Right renal pelvis (tissue), 4 donors: Measurements from ENCODE around the gene CYB5D1. TPM values are rescaled to one million over a fixed set of nuclear protein-coding genes. Genes with fewer than 3 reads are reported as not detected.

Experiments used
- DNase-seq, 4 donors: peaks; one replicate each; pipeline ENCODE4 v3.0.0-alpha.2; 2013; ENCODE audit warnings: low read depth in 4 of 4, low spot score in 3 of 4, missing footprints in 1 of 4
- polyA plus RNA-seq, 4 donors: library from polyadenylated mRNA; unstranded; fragments of 120-200 nt; gene quantifications; one replicate each; pipeline ENCODE4 v1.2.1, GENCODE V29; 2013; ENCODE audit not compliant: insufficient read length in 4 of 4

The CYB5D1 gene
- polyA plus RNA-seq, 4 donors = 21.7 to 26.4 (median 24.3) TPM

DNA sequence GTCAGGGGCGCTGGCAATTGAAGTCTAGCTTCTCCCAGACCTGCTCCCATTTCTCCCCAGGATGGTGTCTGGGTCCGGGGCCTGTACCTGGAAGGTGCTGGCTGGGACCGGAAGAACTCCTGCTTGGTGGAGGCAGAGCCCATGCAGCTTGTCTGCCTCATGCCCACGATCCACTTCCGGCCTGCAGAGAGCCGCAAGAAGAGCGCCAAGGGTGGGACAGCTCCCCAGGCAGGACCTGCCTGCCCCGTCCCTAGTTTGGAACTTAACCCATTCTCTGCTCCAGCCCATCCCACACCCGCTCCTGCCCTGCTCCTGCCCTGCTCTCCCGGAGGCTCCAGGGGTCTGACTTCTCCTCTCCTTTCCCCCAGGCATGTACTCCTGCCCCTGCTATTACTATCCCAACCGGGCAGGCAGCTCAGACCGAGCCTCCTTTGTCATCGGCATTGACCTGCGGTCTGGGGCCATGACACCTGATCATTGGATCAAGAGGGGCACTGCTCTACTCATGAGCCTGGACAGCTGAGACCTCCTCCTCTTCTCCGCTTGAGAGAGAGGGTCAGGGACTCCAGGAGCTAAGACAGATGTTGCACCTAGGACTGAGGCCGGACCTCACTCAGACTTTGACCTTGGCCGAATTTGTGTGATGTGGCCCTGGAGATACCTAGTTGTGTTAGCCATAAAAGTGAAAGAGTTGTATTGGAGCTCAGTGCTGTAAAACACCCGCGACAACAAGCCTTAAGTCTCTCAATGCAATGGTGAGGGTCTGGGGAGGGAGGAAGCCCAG lies 24.6 kb upstream of the CYB5D1 start:
- DNase-seq = no peak

DNA sequence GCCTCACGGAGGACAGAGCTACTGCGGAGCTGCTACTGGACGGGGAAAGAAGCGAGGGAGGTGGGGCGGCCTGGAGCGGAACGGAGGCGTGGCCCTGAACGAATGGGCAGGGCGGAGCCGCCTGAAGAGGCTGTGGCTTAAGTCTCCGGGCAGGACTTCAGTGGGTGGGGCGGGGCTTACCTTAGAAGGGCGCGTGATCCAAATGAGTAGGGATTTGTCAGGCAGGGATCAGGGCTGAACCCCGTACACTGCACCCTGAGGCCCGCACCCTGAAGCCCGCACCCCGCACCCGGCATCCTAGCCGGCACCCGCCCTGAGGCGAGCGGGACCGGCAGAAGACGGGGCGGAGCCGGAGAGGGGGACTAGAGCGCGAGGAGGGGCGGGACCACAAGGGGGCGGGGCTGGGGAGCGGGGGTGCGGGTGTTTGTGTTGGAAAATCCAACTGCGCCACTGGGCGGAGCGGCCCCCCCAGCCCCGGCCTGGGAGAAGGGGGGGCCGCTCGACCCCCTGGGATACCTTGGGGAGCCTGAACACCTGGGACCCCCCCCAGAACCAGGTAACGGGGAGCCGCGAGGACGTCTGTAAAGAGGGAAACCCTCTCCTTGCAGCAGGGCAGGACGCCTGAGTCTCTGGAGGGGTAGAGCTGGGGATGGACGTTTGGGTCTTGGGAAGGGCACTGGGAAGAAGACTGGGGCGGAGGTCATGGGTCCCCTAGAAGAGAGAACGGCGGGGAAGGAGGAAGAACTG lies 23.8 kb upstream of the CYB5D1 start, which contains the start of gene KDM6B:
Gene KDM6B (plus strand): TSS at position 423 of the 747 bp plus-strand sequence. CDS start 11,338 bp downstream, outside the sequence.
- DNase-seq = peak in 3 of 4 donors; percentile 86 to 88 (median 87)

DNA sequence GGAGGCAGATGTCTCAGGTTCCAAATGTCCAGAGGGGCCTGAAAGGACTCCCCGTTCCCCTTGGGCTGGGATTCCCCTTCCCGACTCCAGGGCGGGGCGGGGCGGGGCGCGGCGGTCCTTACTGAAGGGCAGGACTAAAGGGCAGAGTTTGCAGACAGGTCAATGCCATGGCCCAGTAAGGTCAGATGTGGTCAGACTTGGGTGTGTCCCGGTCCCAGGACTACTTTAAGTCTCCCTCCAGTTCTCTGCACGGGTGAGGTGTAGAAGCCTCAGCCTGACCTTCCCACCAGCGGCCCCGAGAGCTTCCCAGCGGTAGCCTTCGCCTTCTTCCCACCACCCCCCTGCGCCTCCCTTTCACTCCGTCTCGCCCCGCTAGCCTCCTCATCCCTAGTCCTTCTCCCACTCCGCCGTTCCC lies 23.3 kb upstream of the CYB5D1 start:
- DNase-seq = no peak

DNA sequence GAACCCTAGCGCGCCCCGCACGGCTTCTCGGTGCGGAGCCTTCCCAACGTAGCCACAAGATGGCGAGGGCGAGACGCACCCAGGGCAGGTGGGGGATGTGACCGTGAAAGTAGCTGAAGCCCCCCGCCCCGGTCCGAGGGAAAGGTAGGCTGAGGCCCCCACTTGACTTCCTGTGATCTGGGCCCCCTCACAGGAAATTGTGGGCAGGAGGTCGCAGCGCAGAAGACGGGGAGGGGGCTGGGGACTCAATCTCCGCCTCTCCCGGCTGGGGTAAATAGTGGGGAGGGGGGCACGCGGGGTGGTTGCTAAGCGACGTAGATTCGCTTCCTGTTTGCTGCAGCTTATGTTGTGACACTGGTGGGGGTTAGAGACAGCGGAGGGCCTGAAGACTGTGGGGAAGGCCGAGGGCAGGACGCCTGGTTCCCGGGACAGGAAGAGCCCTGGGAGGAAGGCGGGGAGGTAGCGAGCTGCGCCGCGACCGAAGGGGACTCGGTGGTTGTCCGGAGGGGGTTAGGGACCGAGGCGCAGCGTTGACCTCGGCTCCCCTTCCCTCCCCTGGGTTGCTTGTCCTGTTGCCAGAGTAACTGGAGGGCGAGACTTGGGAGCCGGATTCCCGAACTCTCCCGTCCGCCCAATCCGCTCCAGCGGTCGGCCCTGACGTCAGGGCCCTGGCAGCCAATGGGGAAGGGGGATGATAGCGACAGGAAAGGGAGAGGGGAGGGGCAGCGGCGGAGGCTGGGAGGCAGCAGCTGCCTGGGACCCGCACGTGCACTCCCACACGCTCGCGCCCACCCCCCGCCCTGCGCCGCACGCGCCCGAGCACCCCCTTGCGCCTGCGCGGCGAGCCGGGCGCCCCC lies 22.6 kb upstream of the CYB5D1 start:
- peak; percentile 95 to 98 (median 98) for DNase-seq

DNA sequence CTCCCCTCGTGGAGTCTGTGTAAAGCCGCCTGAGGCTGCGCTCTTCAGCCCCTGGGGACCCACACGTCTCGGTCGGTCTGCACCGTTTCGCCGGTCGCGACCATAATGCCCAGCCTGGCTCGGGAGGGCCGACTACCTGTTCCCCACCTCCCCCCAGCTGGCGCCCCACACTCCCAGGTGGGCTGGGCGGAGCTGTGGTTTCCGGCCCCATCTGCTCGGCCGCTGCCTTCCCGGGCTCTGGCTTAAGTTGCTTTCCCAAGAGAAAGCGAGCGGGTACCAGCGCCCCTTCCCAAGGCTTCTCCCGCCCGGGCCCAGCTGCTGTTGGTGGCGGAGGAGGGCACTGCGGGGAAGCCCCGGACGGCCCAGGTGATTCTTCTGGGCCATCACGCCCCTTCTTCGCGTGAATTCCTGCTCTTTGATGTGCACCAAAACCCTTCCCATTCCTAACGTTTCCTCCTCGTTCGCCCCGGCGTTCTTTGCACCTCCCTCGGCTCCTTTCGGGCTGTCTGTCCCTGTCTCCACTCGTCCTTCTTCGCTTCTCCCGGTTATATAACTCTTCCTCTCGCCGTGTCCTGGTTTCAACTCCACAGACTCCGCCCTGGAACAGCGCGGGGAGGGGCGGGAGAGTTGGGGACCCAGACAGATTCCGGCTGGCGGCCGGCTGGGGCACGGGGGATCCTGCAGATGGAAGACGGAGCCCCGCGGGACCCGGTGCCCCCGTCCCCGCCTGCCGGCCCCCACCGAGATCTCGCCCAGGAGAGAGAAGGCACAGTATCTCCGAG lies 21.8 kb upstream of the CYB5D1 start:
- DNase-seq = peak in 1 of 4 donors; percentile 65

DNA sequence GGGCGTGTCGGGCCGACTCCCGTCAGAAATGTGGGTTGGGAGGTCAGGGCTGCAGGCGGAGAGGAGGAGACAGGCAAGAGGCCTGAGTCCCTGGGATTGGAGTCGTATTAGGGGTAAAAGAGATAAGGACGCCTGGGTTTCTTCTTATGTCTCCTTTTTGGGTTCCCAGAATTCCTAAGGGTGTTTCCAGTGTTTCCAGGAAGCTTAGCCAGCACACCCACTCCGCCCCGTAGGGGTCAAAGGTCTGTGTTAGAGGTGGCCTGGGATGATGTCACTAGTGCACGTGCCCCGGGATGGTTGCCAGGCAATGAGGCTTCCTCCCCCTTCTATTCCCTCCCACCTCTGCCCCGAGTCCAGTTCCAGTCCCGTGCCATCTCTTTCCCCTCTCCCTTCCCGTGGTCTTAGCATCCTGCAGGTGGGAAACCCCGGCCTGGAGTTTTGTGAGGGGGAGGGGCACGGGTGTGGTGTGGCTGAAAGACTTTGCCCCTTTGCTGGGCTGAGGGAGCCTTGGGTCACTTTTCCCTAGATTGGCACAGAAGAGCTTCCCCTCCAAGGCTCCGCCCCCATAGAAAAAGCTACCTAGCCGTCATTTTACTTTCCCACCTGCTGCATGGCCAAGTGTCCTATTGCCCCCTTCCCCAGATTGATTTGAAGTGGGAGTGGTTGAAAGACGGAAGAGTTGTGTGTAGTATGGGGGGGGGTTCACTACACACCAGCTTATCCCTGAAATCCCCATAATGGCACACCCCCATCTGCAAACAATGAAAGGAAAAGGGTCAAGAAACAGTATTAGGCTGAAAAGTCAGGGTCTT lies 21.0 kb upstream of the CYB5D1 start:
- peak; percentile 80 to 91 (median 87) for DNase-seq

DNA sequence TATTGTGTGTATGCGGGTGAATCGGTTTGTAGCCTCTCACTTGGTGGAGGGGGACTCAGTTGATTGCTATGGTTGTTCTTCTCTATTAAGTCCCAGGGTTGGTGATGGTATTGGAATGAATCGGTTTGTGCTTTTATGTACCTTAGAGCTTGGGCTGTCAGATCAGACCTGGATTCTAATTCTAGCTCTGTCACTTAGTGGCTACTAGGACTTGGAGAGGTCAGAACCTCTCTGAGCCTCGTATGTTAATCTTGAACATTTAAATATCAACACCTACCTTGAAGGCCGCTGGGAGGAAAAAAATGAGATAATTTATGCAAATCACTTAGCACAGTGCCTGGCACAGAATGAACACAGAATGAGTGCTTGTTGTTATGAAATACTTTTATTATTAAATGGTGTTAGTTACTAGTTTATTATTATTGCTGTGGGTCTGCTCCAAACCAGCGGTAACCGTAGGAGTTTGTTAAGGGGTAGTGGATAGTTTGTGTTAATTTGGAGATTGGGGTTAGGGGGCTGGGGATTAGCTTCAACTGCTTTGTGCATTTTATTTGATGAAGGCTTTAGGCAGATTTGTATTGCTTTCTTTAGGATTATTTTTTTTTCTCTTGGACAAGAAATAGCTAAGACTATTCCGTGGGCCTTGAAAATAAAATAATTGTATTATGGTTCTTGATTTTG lies 20.3 kb upstream of the CYB5D1 start:
- DNase-seq = no peak

DNA sequence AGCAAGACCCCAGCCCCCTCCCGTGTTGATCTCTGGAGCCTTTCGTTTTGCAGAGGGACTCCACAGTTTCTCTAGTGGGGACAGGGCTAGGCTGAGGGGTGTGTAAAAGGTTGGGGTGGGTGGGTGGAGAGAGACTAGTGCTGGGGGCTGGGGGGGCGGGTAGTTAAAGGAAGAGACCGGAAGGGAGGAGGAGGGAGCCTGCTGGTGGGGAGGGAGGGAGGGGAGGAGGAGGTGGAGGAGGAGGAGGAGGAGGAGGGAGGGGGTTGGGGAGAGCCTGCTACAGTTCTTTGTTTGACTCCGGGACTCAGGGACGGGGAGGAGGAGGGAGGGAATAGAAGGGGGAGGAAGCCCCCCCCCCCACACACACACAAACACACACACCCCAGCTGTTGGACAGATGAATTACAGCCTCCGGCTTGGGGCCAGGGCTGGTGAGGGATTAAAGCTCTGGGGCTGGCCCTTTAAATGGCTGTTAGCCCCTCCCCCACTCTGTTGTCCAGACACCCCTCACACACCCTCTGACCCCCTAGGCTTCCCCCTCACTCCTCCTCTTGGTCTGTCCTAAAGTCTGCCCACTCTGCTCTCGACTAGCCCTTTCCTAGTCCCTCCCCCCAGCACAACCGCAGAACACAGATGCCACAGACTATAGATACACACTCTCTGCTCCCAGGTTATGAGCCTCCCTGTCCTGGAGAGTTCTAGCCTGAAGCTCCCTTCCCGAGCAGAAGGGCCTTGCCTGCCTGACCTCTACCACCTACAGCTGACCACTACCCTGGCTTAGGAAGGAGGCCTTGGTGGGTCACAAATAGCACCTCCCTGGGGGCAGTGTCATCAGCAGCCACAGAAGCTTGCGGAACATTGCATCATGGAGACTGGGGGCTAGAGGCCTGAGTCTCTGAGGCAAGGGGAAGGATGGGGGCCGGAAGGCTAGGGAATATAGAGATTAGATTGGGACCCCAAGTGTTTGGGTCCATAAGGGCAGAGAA lies 19.4 kb upstream of the CYB5D1 start:
- peak in 1 of 4 donors; percentile 63 for DNase-seq

DNA sequence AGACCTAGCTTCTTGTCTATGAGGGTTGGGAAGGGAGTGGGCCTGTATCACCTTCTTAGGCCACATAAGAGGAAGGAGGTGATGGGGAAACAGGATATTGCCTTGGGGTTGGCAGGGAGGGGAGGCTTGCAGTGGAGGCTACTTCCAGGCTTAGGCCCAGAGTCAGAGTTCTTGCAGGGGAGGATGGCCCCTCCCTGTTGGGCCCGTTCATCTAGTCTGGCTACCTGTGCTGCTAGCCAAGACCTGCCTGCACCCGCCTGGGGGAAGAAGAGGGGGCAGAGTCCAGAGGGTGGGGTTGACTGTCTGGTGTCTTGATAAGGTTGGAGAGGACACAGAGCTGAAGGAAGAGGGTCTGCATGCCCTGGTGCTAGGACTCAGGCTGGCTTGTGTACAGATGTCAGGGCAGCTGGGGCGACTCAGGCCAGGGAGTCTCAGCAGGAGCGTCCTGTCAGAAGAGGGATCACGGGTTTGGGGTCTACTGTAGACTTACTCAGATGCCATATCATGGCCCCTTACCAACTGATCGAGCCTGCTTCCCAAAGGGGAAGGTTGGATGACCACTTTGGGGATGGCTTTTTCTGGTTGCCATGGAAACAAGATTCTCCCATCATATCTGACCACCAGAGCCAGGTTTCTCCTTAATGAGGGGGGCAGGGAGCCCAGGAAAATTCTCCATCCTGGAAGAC lies 18.5 kb upstream of the CYB5D1 start:
- no peak for DNase-seq

DNA sequence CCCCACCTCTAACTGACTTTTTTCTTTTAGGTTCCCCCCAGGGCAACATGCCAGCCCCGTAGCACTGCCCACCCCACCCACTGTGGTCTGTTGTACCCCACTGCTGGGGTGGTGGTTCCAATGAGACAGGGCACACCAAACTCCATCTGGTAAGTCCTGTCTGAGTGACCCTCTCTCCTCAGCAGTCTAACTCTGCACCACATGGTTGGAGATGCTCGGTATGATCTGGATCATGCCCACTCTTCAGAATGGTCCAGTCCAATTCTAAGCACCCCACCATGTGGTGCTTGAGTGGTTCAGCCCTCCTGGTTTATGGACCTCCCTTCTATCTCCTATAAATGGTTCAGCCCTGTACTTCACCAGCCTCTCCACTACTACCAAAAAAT lies 17.9 kb upstream of the CYB5D1 start:
- DNase-seq = no peak

DNA sequence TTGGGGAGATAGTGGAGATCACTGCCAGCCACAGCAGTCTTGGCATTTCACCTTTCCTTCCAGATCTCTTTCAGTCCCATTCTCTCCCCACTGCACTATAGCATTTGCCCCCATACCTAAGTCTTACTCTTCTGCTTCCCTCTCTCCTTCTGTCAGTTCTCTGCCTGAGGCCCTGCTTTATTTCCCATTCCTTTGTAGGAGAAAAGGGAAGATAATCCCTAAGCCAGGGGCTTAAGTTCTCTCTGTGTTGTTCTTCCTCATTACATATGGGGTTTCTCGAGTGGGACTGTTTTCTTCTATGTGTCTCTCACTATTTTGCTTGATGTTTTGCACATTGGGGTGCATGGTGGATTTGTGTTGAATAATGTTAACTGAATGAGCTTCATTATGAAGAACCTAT lies 17.4 kb upstream of the CYB5D1 start:
- no peak for DNase-seq

DNA sequence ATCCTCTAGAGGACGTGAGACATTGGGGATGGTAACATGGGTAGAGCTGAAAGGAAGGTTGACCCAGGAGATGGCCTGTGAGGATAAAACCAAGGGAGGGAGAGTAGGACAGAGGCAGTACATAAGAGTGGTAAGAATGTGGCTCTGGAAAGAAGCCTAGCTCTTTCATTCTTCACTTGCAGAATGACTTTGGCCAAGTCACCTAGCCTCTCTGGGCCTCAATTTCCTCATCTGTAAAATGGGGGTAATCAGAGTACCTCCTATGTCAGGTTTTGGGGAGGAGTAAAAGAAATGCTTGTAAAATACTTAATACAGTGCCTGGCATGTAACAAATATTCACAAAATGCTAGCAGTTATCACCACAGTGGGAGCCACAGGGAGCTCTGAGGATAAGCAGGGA lies 16.9 kb upstream of the CYB5D1 start:
- DNase-seq = no peak

DNA sequence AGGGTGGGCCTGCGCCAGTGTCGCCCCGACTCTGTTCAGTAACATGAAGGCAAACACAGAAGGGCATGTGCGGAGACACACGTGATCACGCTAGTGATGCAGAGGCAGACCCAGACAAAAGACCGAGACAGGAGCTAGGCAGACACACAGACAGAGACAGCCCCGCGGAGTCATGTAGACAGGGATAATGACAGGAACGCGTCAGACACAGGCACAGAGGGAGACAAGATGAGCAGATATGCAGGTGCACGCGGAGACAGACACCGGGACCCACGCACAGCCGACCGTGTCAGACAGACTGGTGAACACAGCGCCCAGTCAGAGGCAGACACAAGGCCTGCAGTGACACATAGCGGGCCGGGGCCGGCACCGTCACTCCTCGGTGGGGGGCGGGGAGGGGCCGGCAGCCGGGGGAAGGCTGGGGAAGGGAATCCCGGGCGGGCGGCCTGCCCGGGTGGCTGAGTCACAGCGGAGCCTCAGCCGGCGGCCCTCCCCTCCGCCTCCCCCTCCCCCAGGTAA lies 16.3 kb upstream of the CYB5D1 start:
- DNase-seq = no peak

DNA sequence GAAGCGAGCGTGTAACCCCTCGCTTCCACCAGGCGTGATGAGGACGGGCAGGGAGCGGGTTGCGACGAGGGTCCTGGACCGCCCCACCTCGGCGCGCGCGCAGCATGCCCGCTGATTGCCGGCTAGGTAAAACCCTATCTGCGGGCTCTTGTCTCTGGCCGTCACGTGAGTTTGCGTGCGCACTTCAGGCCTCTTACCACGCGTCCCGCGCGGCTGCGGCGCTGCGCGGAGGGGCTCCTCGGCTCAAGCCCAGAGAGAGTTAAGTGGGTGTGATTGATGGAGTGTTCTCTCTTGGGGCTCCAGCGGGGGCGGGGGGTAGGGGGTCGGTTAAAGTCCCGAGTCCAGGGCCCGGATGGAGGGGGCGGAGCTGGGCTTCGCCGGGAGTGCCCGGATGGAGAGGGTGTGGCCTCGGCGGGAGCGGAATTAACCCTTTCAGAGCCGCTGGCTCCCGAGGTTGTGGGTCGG lies 15.9 kb upstream of the CYB5D1 start:
- DNase-seq = peak in 2 of 4 donors; percentile 84 to 90

DNA sequence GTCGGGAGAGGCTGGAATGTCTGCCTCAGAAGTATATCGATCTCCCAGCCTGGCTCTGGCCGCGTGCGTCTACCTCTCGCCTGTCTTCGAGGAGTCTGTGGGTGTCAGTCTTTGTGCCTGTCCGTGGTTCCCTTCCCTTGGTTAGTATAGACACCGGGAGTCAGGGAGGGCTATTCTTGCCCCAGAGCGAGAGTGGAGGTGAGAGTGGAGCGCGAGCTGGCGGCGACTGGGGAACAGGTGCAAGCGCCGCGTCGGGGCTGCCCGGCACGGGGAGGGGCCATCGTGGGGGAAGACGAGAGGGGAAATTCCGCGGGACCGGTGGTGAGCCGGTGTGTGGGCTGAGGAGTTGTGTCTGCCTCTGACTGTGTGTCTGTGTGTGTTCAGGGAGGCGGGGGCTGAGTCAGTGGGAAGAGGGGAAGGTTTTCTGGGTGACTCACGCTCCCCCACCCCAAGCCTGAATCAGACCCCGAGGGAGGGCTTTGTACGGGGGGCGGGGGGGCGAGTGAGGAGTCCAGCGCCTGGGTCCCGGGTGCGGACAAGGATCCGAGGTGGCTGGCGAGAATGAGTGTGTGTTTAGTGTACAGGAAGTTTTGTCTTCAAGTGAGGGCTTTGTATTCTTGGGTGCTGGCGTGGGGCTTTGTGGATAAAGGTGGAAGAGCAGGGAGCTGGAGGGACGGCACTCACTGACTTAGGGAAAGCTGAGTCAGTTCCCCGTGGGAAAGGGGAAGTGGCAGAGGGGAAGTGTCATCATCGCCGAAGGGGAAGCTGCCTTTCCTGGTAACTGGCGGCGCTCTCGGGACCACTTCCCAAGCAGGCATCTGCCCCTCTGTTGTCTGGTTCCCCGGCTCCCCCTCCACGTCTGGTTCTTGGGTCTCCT lies 15.2 kb upstream of the CYB5D1 start:
- no peak for DNase-seq

DNA sequence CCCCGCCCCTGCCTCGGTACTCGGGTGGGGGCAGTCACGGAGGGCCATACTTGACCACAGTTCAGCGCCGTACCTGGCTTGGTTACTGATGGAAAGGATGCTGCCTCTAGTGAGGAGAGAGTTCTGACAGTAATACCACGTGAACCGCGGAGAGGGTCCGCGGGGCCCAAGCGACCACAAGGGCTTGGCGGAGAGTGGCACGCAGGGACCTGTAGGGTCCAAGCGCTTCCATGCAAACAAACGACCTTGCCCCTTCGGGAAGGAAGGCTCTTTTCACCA lies 14.6 kb upstream of the CYB5D1 start:
- DNase-seq = no peak
